SK-N-SH (cell line): ENCODE results near the gene UBASH3B. TPM values are rescaled to one million over a fixed set of nuclear protein-coding genes. Genes with fewer than 3 reads are reported as not detected.

ENCODE experiments used
- CTCF ChIA-PET: fragments of 300-600, 350-600 bp; formaldehyde crosslinking; extraction: SDS; loops from one replicate; lab custom pipeline; 2021; lab: Yijun Ruan, JAX
- POLR2A ChIA-PET: fragments of 350-600 bp; sonication (Branson Sonifier 250); formaldehyde crosslinking; extraction: SDS; loops from one replicate; lab custom pipeline; 2020; ENCODE audit warnings: antibody characterized with exemption, inconsistent platforms; lab: Yijun Ruan, JAX
- DNase-seq: peaks from one replicate; pipeline ENCODE4 v3.0.0; 2012
- H2AFZ ChIP-seq: fragments of 200-600 bp; sonication (generic); 2 replicates; pipeline ENCODE4 v1.8.1; 2016; ENCODE audit warnings: antibody characterized with exemption, mild to moderate bottlenecking, low read depth
- H3F3A ChIP-seq: fragments of 200-600 bp; sonication (generic); replicated peaks from 2 replicates; pipeline ENCODE3; 2016; ENCODE audit warnings: antibody characterized with exemption, mild to moderate bottlenecking; ENCODE audit not compliant: insufficient read depth
- H3K27ac ChIP-seq, 2 experiments: fragments of 200-500 bp in 1 of 2; fragments of 200-600 bp in 1 of 2; sonication (Bioruptor generic) in 1 of 2; sonication (generic), shearing (Covaris generic) in 1 of 2; 2 replicates each; pipeline versions ENCODE4 v1.5.1 to v1.6.1; 2014 to 2016; ENCODE audit warnings: low read depth in 2 of 2, inconsistent platforms in 1 of 2, low read length in 1 of 2, mild to moderate bottlenecking in 1 of 2, mixed read lengths in 1 of 2
- H3K27me3 ChIP-seq: fragments of 200-600 bp; sonication (generic), shearing (Covaris generic); 2 replicates; pipeline ENCODE4 v1.6.1; 2016; ENCODE audit warnings: mixed run types; ENCODE audit not compliant: insufficient read depth
- H3K36me3 ChIP-seq, 2 experiments: fragments of 200-500 bp in 1 of 2; fragments of 200-600 bp in 1 of 2; sonication (Bioruptor generic) in 1 of 2; sonication (generic) in 1 of 2; replicated peaks in 1 of 2; 2 replicates each; pipeline versions ENCODE3 to v1.5.1; 2014 to 2016; ENCODE audit warnings: low read length in 1 of 2, mild to moderate bottlenecking in 1 of 2; ENCODE audit not compliant: insufficient read depth in 2 of 2, control insufficient read depth in 1 of 2
- H3K4me1 ChIP-seq, 2 experiments: fragments of 200-500 bp in 1 of 2; fragments of 200-600 bp in 1 of 2; sonication (Bioruptor generic) in 1 of 2; sonication (generic), shearing (Covaris generic) in 1 of 2; 2 replicates each; pipeline versions ENCODE4 v1.5.1 to v1.6.1; 2014 to 2016; ENCODE audit warnings: low read depth in 1 of 2, low read length in 1 of 2, mixed run types in 1 of 2; ENCODE audit not compliant: insufficient read depth in 2 of 2, control insufficient read depth in 1 of 2
- H3K4me2 ChIP-seq: fragments of 200-600 bp; sonication (generic), shearing (Covaris generic); 2 replicates; pipeline ENCODE4 v1.6.1; 2017; ENCODE audit warnings: mixed run types
- H3K4me3 ChIP-seq, 2 experiments: fragments of 200-500 bp in 1 of 2; fragments of 200-600 bp in 1 of 2; sonication (Bioruptor generic) in 1 of 2; sonication (generic), shearing (Covaris generic) in 1 of 2; 2 replicates each; pipeline versions ENCODE4 v1.5.1 to v1.8.1; 2014 to 2016; ENCODE audit warnings: low read depth in 2 of 2, inconsistent platforms in 1 of 2, low read length in 1 of 2, mild to moderate bottlenecking in 1 of 2, mixed read lengths in 1 of 2, moderate library complexity in 1 of 2
- H3K79me2 ChIP-seq: fragments of 200-600 bp; sonication (generic); 2 replicates; pipeline ENCODE4 v1.8.1; 2017; ENCODE audit warnings: mild to moderate bottlenecking; ENCODE audit not compliant: insufficient read depth
- H3K9ac ChIP-seq: fragments of 200-600 bp; sonication (generic); 2 replicates; pipeline ENCODE4 v1.6.1; 2017; ENCODE audit warnings: mixed run types
- H3K9me2 ChIP-seq: fragments of 200-600 bp; sonication (generic); 2 replicates; pipeline ENCODE4 v1.6.1; 2017; ENCODE audit warnings: mixed run types
- H3K9me3 ChIP-seq: fragments of 200-600 bp; sonication (generic); 2 replicates; pipeline ENCODE4 v1.6.1; 2017; ENCODE audit warnings: mixed run types, mild to moderate bottlenecking, moderate library complexity
- H4K20me1 ChIP-seq: fragments of 200-600 bp; sonication (generic); 2 replicates; pipeline ENCODE4 v1.6.1; 2017; ENCODE audit warnings: mild to moderate bottlenecking, mixed run types; ENCODE audit not compliant: insufficient read depth
- EP300 ChIP-seq, 2 experiments: IDR thresholded peaks; 2 replicates each; pipeline versions ENCODE4 v1.4.0 to v1.6.1; 2012; ENCODE audit warnings: borderline replicate concordance in 1 of 2, low read depth in 1 of 2, low read length in 1 of 2
- EZH2phosphoT487 ChIP-seq: fragments of 200-600 bp; sonication (generic); IDR thresholded peaks from 2 replicates; pipeline ENCODE4 v1.6.1; 2017; ENCODE audit warnings: low read depth, mixed run types, mild to moderate bottlenecking, antibody characterized with exemption, moderate library complexity, borderline replicate concordance
- FOXJ3 ChIP-seq: sonication (generic); formaldehyde crosslinking; IDR thresholded peaks from 2 replicates; pipeline ENCODE4 v1.5.1; 2020; ENCODE audit warnings: mild to moderate bottlenecking, missing genetic modification reagents
- GABPA ChIP-seq: IDR thresholded peaks from 2 replicates; pipeline ENCODE4 v1.4.0; 2012; ENCODE audit warnings: low read depth, mild to moderate bottlenecking
- GATA2 ChIP-seq: sonication (generic); formaldehyde crosslinking; IDR thresholded peaks from 2 replicates; pipeline ENCODE4 v1.5.0; 2020; ENCODE audit warnings: mild to moderate bottlenecking, missing genetic modification reagents
- MEF2A ChIP-seq: IDR thresholded peaks from 2 replicates; pipeline ENCODE4 v1.4.0; 2012; ENCODE audit warnings: low read depth, borderline replicate concordance
- MXI1 ChIP-seq: IDR thresholded peaks from 2 replicates; pipeline ENCODE4 v1.6.1; 2012; ENCODE audit warnings: mild to moderate bottlenecking, low read depth, low read length, improper control_type of control experiment
- RCOR1 ChIP-seq: fragments of 150-350 bp; IDR thresholded peaks from 2 replicates; pipeline ENCODE4 v1.6.1; 2017; ENCODE audit warnings: antibody characterized with exemption, low read length
- SIN3A ChIP-seq: IDR thresholded peaks from 2 replicates; pipeline ENCODE4 v1.6.1; 2012; ENCODE audit warnings: low read depth, mild to moderate bottlenecking, low read length, moderate library complexity, borderline replicate concordance
- TCF12 ChIP-seq: IDR thresholded peaks from 2 replicates; pipeline ENCODE4 v1.4.0; 2012
- TEAD4 ChIP-seq: IDR thresholded peaks from 2 replicates; pipeline ENCODE4 v1.4.0; 2012; ENCODE audit warnings: mild to moderate bottlenecking, borderline replicate concordance; ENCODE audit not compliant: insufficient read depth
- ZBTB33 ChIP-seq: IDR thresholded peaks from 2 replicates; pipeline ENCODE4 v1.4.0; 2012; ENCODE audit warnings: low read depth, borderline replicate concordance
- WGBS: methylation state at CpG from one replicate; pipeline ENCODE4 v1.1.6; 2017; ENCODE audit warnings: low lambda C conversion rate; 5-methylcytosine and 5-hydroxymethylcytosine counted together
- polyA plus RNA-seq, 3 experiments: library from polyadenylated mRNA; depleted of rRNA; stranded (reverse); fragments of >200 nt; gene quantifications; 2 replicates each; pipeline ENCODE4 v1.2.3, GENCODE V29; 2012

Gene UBASH3B
- polyA plus RNA-seq, 1 of the 3 experiments (the other 2 are of a cell fraction): 10.4 TPM

GRCh38 chr11:122852074-122852795 is 196.7 kb downstream of the UBASH3B start:
- H3K79me2 ChIP-seq: no peaks in the 10 kb centered on the region
- H3K9me3 ChIP-seq: no peaks in the 10 kb centered on the region
- H3K4me2 ChIP-seq: no peak overlapping the region
- H3K27ac ChIP-seq: no peak overlapping the region
- no peaks in the 10 kb centered on the region for H4K20me1 ChIP-seq
- H3K9me2 ChIP-seq: no peaks in the 10 kb centered on the region
- H3K4me3 ChIP-seq: no peak overlapping the region
- no peaks in the 10 kb centered on the region for H3K27me3 ChIP-seq
- peaks cover 0 to 25% of the 10 kb centered on the region in 2 experiments; a peak in 2 of 4 replicates for H3K4me1 ChIP-seq
- 90% methylated on average over 10 of the region's 10 CpGs for WGBS
- peak overlapping the region; percentile 45; the same call in 1 of the 2 replicates for H2AFZ ChIP-seq
- no peak overlapping the region for H3K9ac ChIP-seq
- no peaks in the 10 kb centered on the region for H3K36me3 ChIP-seq
- POLR2A ChIA-PET: interaction anchor here (0.7 kb wide), 1 partner anchor 207 kb away, joined by 5 read pairs; no protein-coding TSS in a partner anchor
- DNase-seq: no peak
- H3F3A ChIP-seq: peaks cover 13% of the 10 kb centered on the region
- TF ChIP-seq EP300 (IDR thresholded peaks at IDR 0.05; ENCODE audit: borderline replicate concordance in 1 of 2, low read depth in 1 of 2, low read length in 1 of 2) (no peak), FOXJ3 (CRISPR knock-in tag) (no peak), EZH2phosphoT487 (no peak), TCF12 (no peak), SIN3A (no peak), GATA2 (CRISPR knock-in tag) (no peak), GABPA (no peak), ZBTB33 (no peak), RCOR1 (no peak)
- TF ChIP-seq, all 33 proteins: peak for 0
- CTCF ChIA-PET: interaction anchor here (0.6 to 8.5 kb wide), 25 partner anchors 8 to 1198 kb away, joined by 3 to 101 read pairs (median 9); partner anchors contain the start of gene CRTAM

GRCh38 chr11:122852796-122853160 is 197.3 kb downstream of the UBASH3B start:
- ChIA-PET CTCF (interaction anchor here (0.6 to 8.5 kb wide), 29 partner anchors 8 to 1198 kb away, joined by 3 to 101 read pairs (median 9); partner anchors contain the start of gene CRTAM), POLR2A (interaction anchor here (0.7 kb wide), 1 partner anchor 208 kb away, joined by 5 read pairs; no protein-coding TSS in a partner anchor)
- H3K9me2 ChIP-seq: no peaks in the 10 kb centered on the region
- H3K9ac ChIP-seq: no peak overlapping the region
- WGBS: 98% methylated on average over 5 of the region's 5 CpGs
- no peaks in the 10 kb centered on the region for H3K9me3 ChIP-seq
- H3K27me3 ChIP-seq: no peaks in the 10 kb centered on the region
- no peak overlapping the region for H3K4me3 ChIP-seq
- 0 out of 2 replicates have a peak overlapping the region, but pooled peaks have one; percentile 45 for H2AFZ ChIP-seq
- H3K27ac ChIP-seq: no peak overlapping the region
- peaks cover 0 to 26% of the 10 kb centered on the region in 2 experiments; a peak in 2 of 4 replicates for H3K4me1 ChIP-seq
- no peaks in the 10 kb centered on the region for H4K20me1 ChIP-seq
- peaks cover 14% of the 10 kb centered on the region for H3F3A ChIP-seq
- H3K4me2 ChIP-seq: no peak overlapping the region
- H3K36me3 ChIP-seq: no peaks in the 10 kb centered on the region
- H3K79me2 ChIP-seq: no peaks in the 10 kb centered on the region
- DNase-seq: no peak
- TF ChIP-seq MEF2A: no peak
- TF ChIP-seq TEAD4: no peak
- TF ChIP-seq MXI1: no peak
